Body of pancreas (tissue), 4 donors: Measurements from ENCODE around the gene AOC3. TPM values are rescaled to one million over a fixed set of nuclear protein-coding genes. Genes with fewer than 3 reads are reported as not detected.

Experiments used
- ATAC-seq: fragments of 150-250 bp; one replicate; pipeline ENCODE4 v1.9.1; 2016
- DNase-seq, 4 donors: peaks; one replicate each; pipeline ENCODE4 v3.0.0-alpha.2; 2019
- H3K27ac ChIP-seq, 4 donors: fragments of 200-600 bp; sonication (generic); 1 replicate in 3 of 4; 2 replicates in 1 of 4; pipeline versions ENCODE4 v1.5.1 to v1.6.1; 2016 to 2019; ENCODE audit warnings: mild to moderate bottlenecking in 1 of 4, mixed read lengths in 1 of 4, moderate library complexity in 1 of 4
- H3K27me3 ChIP-seq, 2 donors: fragments of 200-600 bp; sonication (generic); one replicate each; pipeline ENCODE4 v1.6.0; 2016; ENCODE audit warnings: mild to moderate bottlenecking in 1 of 2
- H3K36me3 ChIP-seq, 2 donors: fragments of 200-600 bp; sonication (generic); replicated peaks in 1 of 2; 2 replicates each; pipeline ENCODE4 v1.5.1; 2016; ENCODE audit warnings: low read depth in 2 of 2; ENCODE audit not compliant: insufficient read depth in 1 of 2
- H3K4me1 ChIP-seq: fragments of 200-600 bp; sonication (generic); one replicate; pipeline ENCODE4 v1.6.0; 2016
- H3K4me3 ChIP-seq, 2 donors: fragments of 200-600 bp; sonication (generic); 1 replicate in 1 of 2; 2 replicates in 1 of 2; pipeline ENCODE4 v1.5.1; 2016 to 2019
- H3K9me3 ChIP-seq, 3 donors: fragments of 200-600 bp; sonication (generic); 1 replicate in 2 of 3; 2 replicates in 1 of 3; pipeline ENCODE4 v1.5.1; 2016
- POLR2A ChIP-seq, 3 donors: fragments of 450-650 bp; IDR thresholded peaks; one replicate each; pipeline ENCODE4 v1.6.1; 2016; ENCODE audit warnings: antibody characterized with exemption in 3 of 3, mild to moderate bottlenecking in 2 of 3
- WGBS, 2 donors: methylation state at CpG; one replicate each; pipeline ENCODE4 v1.1.5; 2017; 5-methylcytosine and 5-hydroxymethylcytosine counted together
- intact Hi-C: fragments of 100-400 bp; cut with DNase I; formaldehyde crosslinking; loops from one replicate; pipeline ENCODE4 v1.15.1; 2023
- microRNA-seq, 2 donors: library from miRNA; unstranded; fragments of <30 nt; microRNA quantifications; one replicate each; pipeline ENCODE4, GENCODE V29; 2016; ENCODE audit warnings: borderline number of aligned reads in 2 of 2, borderline replicate concordance in 2 of 2
- small RNA-seq: library from RNA; depleted of rRNA; stranded (forward); fragments of <200 nt; gene quantifications from one replicate; pipeline ENCODE3, GENCODE V24; 2016
- total RNA-seq, 2 donors: library from RNA; depleted of rRNA; stranded (reverse); fragments of >200 nt; gene quantifications; one replicate each; pipeline ENCODE4 v1.1.0, GENCODE V29; 2016
- TF ChIP-seq, protein P1 (sequence below), 7 experiments: fragments of 450-650 bp in 4 of 7; fragments of 200-600 bp in 3 of 7; sonication (generic) in 3 of 7; IDR thresholded peaks; one replicate each; pipeline ENCODE4 v1.5.1; 2016 to 2019; ENCODE audit warnings: antibody characterized with exemption in 7 of 7

AOC3 gene
- total RNA-seq, 2 donors from 2014 or later, result 6.5 to 55.7 TPM

DNA sequence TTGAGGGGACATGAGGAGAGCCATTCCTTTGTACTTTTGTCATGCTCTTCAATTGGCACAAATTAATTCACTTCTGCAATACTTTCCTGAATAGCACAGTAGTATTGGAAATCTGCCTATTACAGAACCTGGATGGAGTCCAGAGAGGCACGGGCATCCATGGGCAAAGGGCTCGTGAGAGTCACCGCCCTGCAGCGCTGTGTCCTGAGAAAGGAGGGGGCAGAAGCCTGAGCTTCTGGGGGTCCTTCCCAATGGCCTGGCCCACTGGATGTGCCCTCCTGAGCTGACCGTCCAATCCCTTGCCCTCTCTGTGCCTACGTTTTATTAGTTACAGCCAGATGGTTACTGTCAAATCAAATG lies 53.1 kb downstream of the AOC3 start:
- TF ChIP-seq POLR2A (IDR thresholded peaks at IDR 0.05), result no peak
- TF ChIP-seq, protein P1, sequence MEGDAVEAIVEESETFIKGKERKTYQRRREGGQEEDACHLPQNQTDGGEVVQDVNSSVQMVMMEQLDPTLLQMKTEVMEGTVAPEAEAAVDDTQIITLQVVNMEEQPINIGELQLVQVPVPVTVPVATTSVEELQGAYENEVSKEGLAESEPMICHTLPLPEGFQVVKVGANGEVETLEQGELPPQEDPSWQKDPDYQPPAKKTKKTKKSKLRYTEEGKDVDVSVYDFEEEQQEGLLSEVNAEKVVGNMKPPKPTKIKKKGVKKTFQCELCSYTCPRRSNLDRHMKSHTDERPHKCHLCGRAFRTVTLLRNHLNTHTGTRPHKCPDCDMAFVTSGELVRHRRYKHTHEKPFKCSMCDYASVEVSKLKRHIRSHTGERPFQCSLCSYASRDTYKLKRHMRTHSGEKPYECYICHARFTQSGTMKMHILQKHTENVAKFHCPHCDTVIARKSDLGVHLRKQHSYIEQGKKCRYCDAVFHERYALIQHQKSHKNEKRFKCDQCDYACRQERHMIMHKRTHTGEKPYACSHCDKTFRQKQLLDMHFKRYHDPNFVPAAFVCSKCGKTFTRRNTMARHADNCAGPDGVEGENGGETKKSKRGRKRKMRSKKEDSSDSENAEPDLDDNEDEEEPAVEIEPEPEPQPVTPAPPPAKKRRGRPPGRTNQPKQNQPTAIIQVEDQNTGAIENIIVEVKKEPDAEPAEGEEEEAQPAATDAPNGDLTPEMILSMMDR (IDR thresholded peaks at IDR 0.05), result no peak
- H3K27me3 ChIP-seq, result no peaks in the 10 kb centered on the region
- peak; percentile 11 for ATAC-seq

GRCh38 chr17:42906772-42907446 lies 55.9 kb downstream of the AOC3 start:
- Histone ChIP-seq H3K9me3 (no peaks in the 10 kb centered on the region), H3K36me3 (no peaks in the 10 kb centered on the region), H3K4me3 (no peak overlapping the region), H3K4me1 (peaks cover 21% of the 10 kb centered on the region), H3K27me3 (no peaks in the 10 kb centered on the region), H3K27ac (no peak overlapping the region)
- intact Hi-C loops, result no loop called here
- ATAC-seq (no peak), DNase-seq (no peak)
- 82 to 85% methylated on average over 8 of the region's 8 CpGs for WGBS, 2 donors
- no peak for TF ChIP-seq POLR2A (IDR thresholded peaks at IDR 0.05)
- TF ChIP-seq, protein P1 (IDR thresholded peaks at IDR 0.05), result no peak

More for the DNA sequence above, 53.1 kb downstream of the AOC3 start:
- H3K4me3 ChIP-seq, result no peak overlapping the region
- H3K4me1 ChIP-seq, result peaks cover 38% of the 10 kb centered on the region
- intact Hi-C loops, result no loop called here
- H3K27ac ChIP-seq, result peak overlapping the region in 3 of 4 donors; percentile 54 to 94 (median 68)
- peak in 1 of 4 donors; percentile 64 for DNase-seq
- no peaks in the 10 kb centered on the region for H3K9me3 ChIP-seq
- WGBS, 2 donors, result 31 to 56% methylated on average over 5 to 6 of the region's 6 CpGs
- H3K36me3 ChIP-seq, result no peaks in the 10 kb centered on the region

Small RNAs within 50 kb of the gene (microRNA-seq; reads per million reads assigned to microRNA genes)
- 0 to 0.47 reads per million in 2 donors for gene MIR6781

Small RNAs within 50 kb of the gene (small RNA-seq; reads per million reads assigned to genes)
- gene MIR6781 (not detected), gene RNU6-287P (not detected)

Other genes starting within 250 kb of the AOC3 start
- gene RETREG3, start 241.8 kb upstream of the AOC3 start, total RNA-seq, result 10 to 100 TPM; 36.9 to 42.0 TPM
- gene TUBG1, start 241.5 kb upstream of the AOC3 start, total RNA-seq, result 10 to 100 TPM; 17.4 to 23.1 TPM
- 10 to 100 TPM; 64.1 to 80.4 TPM for gene TUBG2, start 191.9 kb upstream of the AOC3 start, total RNA-seq
- 100 to 1,000 TPM in 1 of 2 donors, 10 to 100 TPM in 1; 63.0 to 105 TPM for gene PLEKHH3, start 174.2 kb upstream of the AOC3 start, total RNA-seq
- gene CCR10, start 169.4 kb upstream of the AOC3 start, total RNA-seq, result under 1 TPM; 0.78 to 0.99 TPM
- 1 to 10 TPM; 4.9 to 6.7 TPM for gene CNTNAP1, start 168.7 kb upstream of the AOC3 start, total RNA-seq
- 10 to 100 TPM; 19.1 to 28.5 TPM for gene EZH1, start 106.2 kb upstream of the AOC3 start, total RNA-seq
- 1 to 10 TPM; 3.1 to 7.6 TPM for gene RAMP2, start 90.0 kb upstream of the AOC3 start, total RNA-seq
- 10 to 100 TPM; 17.8 to 23.9 TPM for gene VPS25, start 77.8 kb upstream of the AOC3 start, total RNA-seq
- under 1 TPM in 1 of 2 donors, not detected in 1; 0.26 TPM for gene WNK4, start 70.6 kb upstream of the AOC3 start, total RNA-seq
- gene COA3, start 52.5 kb upstream of the AOC3 start, total RNA-seq, result 10 to 100 TPM; 69.2 to 72.4 TPM
- gene CNTD1, start 52.3 kb upstream of the AOC3 start, total RNA-seq, result not detected
- 10 to 100 TPM; 50.4 to 65.1 TPM for gene BECN1, start 26.9 kb upstream of the AOC3 start, total RNA-seq
- gene PSME3, start 17.8 kb upstream of the AOC3 start, total RNA-seq, result 10 to 100 TPM; 41.2 to 51.6 TPM
- 1 to 10 TPM; 1.0 to 3.0 TPM for gene AOC2, start 6.6 kb upstream of the AOC3 start, total RNA-seq
- gene G6PC1, start 49.6 kb downstream of the AOC3 start, total RNA-seq, result 1 to 10 TPM in 1 of 2 donors, not detected in 1; 2.6 TPM
- gene AARSD1, start 113.3 kb downstream of the AOC3 start, total RNA-seq, result 10 to 100 TPM; 44.5 to 51.9 TPM
- under 1 TPM in 1 of 2 donors, not detected in 1; 0.52 TPM for gene PTGES3L, start 128.9 kb downstream of the AOC3 start, total RNA-seq
- gene RUNDC1, start 129.4 kb downstream of the AOC3 start, total RNA-seq, result 10 to 100 TPM; 17.1 to 37.6 TPM
- gene RPL27, start 147.2 kb downstream of the AOC3 start, total RNA-seq, result 100 to 1,000 TPM; 406 to 507 TPM
- gene IFI35, start 155.6 kb downstream of the AOC3 start, total RNA-seq, result 10 to 100 TPM; 16.2 to 19.5 TPM
- 100 to 1,000 TPM in 1 of 2 donors, 10 to 100 TPM in 1; 83.7 to 101 TPM for gene VAT1, start 171.2 kb downstream of the AOC3 start, total RNA-seq
- gene RND2, start 174.0 kb downstream of the AOC3 start, total RNA-seq, result under 1 TPM; 0.33 to 0.52 TPM